GM19239 (cell line): ENCODE results near the gene PUS1.

Source experiments
- DNase-seq: peaks from one replicate; pipeline ENCODE4 v3.0.0; 2011; ENCODE audit warnings: low spot score; ENCODE audit not compliant: insufficient read length
- FAIRE-seq: peaks from 2 replicates; lab custom pipeline; 2011; peaks lifted over from hg19 to GRCh38; lab: Jason Lieb, UNC

PUS1 gene

DNA sequence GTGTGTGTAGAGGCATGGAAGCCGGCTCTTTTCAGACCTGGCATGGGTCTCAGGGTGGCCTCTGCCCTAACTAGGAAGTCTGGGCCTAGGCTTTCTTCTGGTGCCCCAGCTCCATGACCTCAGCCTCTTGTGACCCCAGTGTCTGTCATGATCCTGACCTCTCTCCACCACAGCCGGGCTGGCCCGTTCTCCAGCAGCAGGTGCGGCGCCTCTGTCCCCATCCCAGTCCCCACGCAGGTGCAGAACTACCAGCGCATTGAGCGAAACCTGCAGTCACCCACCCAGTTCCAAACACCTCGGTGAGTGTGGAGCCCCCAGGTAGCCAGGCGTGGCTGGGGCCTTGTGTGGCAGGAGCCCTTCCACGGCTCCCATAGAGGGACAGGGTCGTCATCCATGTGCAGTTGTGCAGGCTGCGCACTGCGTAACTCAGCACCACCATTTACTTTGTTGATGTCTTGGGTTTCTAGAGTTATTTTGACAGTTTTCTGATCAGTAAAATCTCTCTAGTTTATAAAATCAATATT, 14.8 kb upstream of the PUS1 start:
- FAIRE-seq = no peak
- no peak for DNase-seq

- FAIRE-seq = no peak
Observed at GRCh38 chr12:131915000-131915689, 13.9 kb upstream of the PUS1 start.

GRCh38 chr12:131915823-131916222, 13.3 kb upstream of the PUS1 start:
- FAIRE-seq (no peak), DNase-seq (no peak)

More at GRCh38 chr12:131915000-131915689, 13.9 kb upstream of the PUS1 start:
- no peak for DNase-seq

DNA sequence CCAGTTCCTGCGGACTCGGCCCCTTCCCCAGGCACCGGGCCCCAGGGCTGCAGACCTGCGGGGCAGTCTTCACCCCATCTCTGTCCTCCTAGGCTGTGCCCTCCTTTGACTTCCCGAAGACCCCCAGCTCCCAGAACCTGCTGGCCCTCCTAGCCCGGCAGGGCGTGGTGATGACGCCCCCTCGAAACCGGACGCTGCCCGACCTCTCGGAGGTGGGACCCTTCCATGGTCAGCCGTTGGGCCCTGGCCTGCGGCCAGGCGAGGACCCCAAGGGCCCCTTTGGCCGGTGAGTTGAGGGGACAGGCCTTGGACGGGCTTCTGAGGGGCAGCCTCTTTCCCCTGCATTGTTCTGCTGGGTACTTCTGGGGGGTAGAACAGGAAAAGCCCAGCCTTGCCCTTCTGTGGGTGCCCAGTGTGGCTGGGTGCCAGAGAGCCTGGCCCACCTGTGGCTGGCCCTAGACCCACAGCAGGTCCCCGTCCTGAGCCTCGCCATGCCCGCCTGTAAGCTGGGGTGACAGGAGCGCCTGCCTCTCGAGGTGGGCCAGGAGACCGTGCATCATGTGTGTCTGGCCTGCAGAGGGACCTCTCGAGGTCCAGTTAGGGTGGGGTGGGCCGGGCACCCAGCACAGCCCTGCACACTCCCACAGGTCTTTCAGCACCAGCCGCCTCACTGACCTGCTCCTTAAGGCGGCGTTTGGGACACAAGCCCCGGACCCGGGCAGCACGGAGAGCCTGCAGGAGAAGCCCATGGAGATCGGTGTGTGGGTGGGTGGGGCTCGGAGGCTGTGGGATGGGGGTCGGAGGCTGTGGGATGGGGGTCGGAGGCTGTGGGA, 12.6 kb upstream of the PUS1 start:
- peak; percentile 84 for FAIRE-seq

DNA sequence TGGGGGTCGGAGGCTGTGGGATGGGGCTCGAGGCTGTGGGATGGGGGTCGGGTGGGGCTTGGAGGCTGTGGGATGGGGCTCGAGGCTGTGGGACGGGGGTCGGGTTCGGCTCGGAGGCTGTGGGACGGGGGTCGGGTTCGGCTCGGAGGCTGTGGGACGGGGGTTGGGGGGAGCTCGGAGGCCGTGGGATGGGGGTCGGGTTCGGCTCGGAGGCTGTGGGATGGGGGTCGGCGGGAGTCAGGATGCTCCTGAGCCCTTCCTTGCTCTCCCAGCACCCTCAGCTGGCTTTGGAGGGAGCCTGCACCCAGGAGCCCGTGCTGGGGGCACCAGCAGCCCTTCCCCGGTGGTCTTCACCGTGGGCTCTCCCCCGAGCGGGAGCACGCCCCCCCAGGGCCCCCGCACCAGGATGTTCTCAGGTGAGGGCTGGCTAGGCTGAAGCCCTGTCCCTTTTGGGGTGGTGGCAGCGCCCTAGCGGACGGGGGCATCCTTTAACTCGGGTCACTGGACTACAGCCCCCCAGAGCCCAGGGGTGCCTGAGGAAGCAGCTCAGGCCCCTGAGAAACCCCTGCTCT, 11.9 kb upstream of the PUS1 start:
- FAIRE-seq (no peak), DNase-seq (no peak)

More for the DNA sequence above, 12.6 kb upstream of the PUS1 start:
- peak; percentile 14 for DNase-seq

- FAIRE-seq = no peak
Observed at GRCh38 chr12:131917711-131918306, 11.3 kb upstream of the PUS1 start.

GRCh38 chr12:131918311-131919050, 10.6 kb upstream of the PUS1 start:
- no peak for FAIRE-seq

More at GRCh38 chr12:131917711-131918306, 11.3 kb upstream of the PUS1 start:
- DNase-seq = no peak

DNA sequence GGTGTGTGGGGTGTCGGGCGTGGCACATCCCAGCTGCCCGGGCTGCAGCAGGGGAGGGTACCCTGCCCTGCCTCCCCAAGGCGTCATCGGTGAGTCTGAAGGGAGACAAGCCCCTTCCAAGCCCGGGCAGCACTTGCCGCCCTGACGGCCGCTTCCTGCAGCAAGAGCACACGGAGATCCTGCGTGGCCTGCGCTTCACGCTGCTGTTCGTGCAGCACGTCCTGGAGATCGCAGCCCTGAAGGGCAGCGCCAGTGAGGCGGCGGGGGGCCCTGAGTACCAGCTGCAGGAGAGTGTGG, 10.1 kb upstream of the PUS1 start:
- DNase-seq (no peak), FAIRE-seq (no peak)

More at GRCh38 chr12:131918311-131919050, 10.6 kb upstream of the PUS1 start:
- no peak for DNase-seq

GRCh38 chr12:131919366-131920156, 9.5 kb upstream of the PUS1 start:
- FAIRE-seq = no peak

DNA sequence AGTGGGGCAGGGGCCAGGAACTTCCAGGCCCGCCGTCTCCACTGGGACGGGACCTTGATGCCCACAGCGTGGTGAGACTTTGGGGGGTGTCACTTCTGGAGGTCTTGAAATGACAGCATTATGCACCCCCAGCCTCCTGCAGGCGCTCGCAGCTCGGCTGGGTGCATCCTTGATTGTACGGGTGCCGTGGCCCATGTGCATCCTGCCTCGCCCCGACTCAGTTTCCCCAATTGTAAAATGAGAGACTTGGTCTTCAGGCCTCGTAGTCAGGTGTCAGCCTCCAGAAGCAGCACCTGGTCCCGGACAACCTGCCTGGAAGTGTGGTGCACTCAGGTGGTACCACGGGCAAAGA, 8.9 kb upstream of the PUS1 start:
- DNase-seq = no peak
- FAIRE-seq = no peak

More at GRCh38 chr12:131919366-131920156, 9.5 kb upstream of the PUS1 start:
- DNase-seq = no peak

- no peak for DNase-seq
- FAIRE-seq = no peak
Observed at GRCh38 chr12:131920902-131921840, 7.9 kb upstream of the PUS1 start.

GRCh38 chr12:131921866-131922769, 7.0 kb upstream of the PUS1 start:
- FAIRE-seq (no peak), DNase-seq (no peak)

GRCh38 chr12:131922772-131923171, 6.3 kb upstream of the PUS1 start:
- DNase-seq (no peak), FAIRE-seq (no peak)

DNA sequence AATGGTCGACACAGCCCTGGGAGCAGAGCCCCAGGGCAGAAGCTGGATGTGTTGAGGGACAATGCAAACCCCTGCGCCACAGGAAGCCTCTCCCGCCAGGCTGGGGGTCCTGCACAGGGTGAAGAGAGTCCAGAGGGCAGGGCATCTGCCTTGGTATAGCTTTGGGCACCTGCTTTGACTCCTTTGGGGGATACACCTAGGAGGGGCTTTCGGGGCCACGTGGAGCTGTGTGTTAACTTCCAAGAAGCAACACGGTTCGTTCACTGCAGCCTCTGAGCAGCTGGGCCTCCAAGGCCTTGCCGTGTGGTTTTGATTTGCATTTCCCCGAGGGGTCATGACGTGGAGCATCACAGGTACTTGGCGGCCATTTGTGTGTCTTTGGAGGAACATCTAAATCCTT, 5.8 kb upstream of the PUS1 start:
- FAIRE-seq (peak; percentile 90), DNase-seq (peak; percentile 81)

DNA sequence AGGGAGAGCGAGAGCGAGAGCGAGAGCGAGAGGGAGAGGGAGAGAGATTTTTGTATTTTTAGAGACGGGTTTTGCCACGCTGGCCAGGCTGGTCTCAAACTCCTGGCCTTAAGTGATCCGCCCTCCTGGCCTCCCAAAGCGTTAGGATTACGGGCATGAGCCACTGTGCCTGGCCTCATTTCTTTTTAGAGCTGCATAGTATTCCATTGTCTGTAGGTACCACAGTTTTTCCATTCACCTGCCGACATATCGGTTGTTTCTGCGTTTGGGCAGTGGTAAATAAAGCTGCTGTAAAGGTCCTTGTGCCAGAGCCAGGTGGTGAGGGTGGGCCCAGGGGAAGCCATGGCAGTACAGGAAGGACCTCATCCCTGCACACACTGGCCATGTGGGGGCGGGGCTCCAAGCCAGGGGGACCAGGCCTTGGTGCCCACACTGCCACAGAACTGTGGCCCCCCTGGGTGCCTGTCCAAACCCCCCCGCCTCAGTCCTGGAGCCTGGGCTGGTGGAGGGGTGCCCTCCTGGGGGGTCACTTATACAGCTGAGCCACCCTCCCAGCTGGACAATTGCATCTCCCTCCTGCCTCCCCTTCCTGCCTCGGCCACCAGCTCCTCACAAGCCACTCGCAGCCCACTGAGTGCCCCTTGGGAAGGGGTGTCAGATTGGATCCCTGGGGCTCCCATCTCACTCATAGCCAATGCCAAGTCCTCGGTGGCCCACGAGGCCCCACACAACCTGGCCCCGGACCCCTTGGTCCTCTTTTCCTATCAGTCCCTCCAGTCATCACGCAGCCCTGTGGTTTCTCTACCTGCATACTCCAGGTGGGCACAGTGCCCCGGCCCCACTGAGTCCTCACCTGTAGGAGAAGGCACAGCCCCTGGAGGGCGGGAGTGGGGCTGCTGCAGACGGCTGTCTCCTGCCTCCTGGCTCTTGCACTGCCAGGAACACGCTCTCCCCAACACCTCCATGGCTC, 1.7 kb upstream of the PUS1 start:
- DNase-seq = no peak
- FAIRE-seq = no peak

GRCh38 chr12:131928080-131928710, 881 bp upstream of the PUS1 start:
- DNase-seq = no peak
- no peak for FAIRE-seq
